ENCODE data around the gene ATP11B.
"Not testable (repeated sequence)": the region's sequence is repeated elsewhere in the genome, so short reads cannot be mapped to it uniquely, and the experiment has no call there.

Gene ATP11B

GRCh38 chr3:182861348-182861747, 68.0 kb downstream of the ATP11B start:
- no peak overlapping the region for H3K27ac ChIP-seq (ENCODE audit: low read depth, low read length)
- no peak overlapping the region for H3K4me3 ChIP-seq (ENCODE audit: low read depth in 1 of 2, low read length in 2 of 2)
- H3K4me1 ChIP-seq (ENCODE audit: insufficient read depth, low read length) = no peaks in the 10 kb centered on the region
- H3K9me3 ChIP-seq (ENCODE audit: low read length) = no peaks in the 10 kb centered on the region
- H3K27me3 ChIP-seq (ENCODE audit: control insufficient read depth in 1 of 2, insufficient read depth in 2 of 2, low read length in 2 of 2) = no peaks in the 10 kb centered on the region
- H3K36me3 ChIP-seq (ENCODE audit: insufficient read depth, low read length) = peaks cover 21% of the 10 kb centered on the region
- H3K9ac ChIP-seq (ENCODE audit: low read length) = no peak overlapping the region

- Histone ChIP-seq H3K4me1 (ENCODE audit: insufficient read depth, low read length) (no peaks in the 10 kb centered on the region), H3K27ac (ENCODE audit: low read depth, low read length) (no peak overlapping the region), H3K9me3 (ENCODE audit: low read length) (no peaks in the 10 kb centered on the region), H3K36me3 (ENCODE audit: insufficient read depth, low read length) (peaks cover 25% of the 10 kb centered on the region), H3K4me3 (ENCODE audit: low read depth in 1 of 2, low read length in 2 of 2) (no peak overlapping the region), H3K9ac (ENCODE audit: low read length) (no peak overlapping the region), H3K27me3 (ENCODE audit: control insufficient read depth in 1 of 2, insufficient read depth in 2 of 2, low read length in 2 of 2) (no peaks in the 10 kb centered on the region)
These were observed 69.0 kb downstream of the ATP11B start for GRCh38 chr3:182862159-182862860.

DNA sequence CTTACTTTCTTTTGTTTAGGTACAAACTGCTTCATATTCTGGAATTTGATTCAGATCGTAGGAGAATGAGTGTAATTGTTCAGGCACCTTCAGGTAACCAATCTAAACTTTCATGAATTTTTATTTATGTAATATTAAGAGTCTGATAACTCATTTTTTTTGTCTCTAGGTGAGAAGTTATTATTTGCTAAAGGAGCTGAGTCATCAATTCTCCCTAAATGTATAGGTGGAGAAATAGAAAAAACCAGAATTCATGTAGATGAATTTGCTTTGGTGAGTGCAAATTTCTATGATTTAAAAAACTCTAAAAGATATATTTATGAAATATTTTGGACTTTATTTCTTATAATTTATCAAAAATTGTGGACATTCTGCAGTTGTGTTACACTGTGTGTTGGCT, 75.8 kb downstream of the ATP11B start:
- no peaks in the 10 kb centered on the region for H3K27me3 ChIP-seq (ENCODE audit: control insufficient read depth in 1 of 2, insufficient read depth in 2 of 2, low read length in 2 of 2)
- H3K4me1 ChIP-seq (ENCODE audit: insufficient read depth, low read length) = no peaks in the 10 kb centered on the region
- no peak overlapping the region for H3K4me3 ChIP-seq (ENCODE audit: low read depth in 1 of 2, low read length in 2 of 2)
- peaks cover 30% of the 10 kb centered on the region for H3K36me3 ChIP-seq (ENCODE audit: insufficient read depth, low read length)
- no peaks in the 10 kb centered on the region for H3K9me3 ChIP-seq (ENCODE audit: low read length)
- H3K27ac ChIP-seq (ENCODE audit: low read depth, low read length) = no peak overlapping the region
- H3K9ac ChIP-seq (ENCODE audit: low read length) = no peak overlapping the region

- H3K4me3 ChIP-seq (ENCODE audit: low read depth in 1 of 2, low read length in 2 of 2); H3K27ac ChIP-seq (ENCODE audit: low read depth, low read length); H3K4me1 ChIP-seq (ENCODE audit: insufficient read depth, low read length); H3K9ac ChIP-seq (ENCODE audit: low read length); H3K9me3 ChIP-seq (ENCODE audit: low read length); H3K27me3 ChIP-seq (ENCODE audit: control insufficient read depth in 1 of 2, insufficient read depth in 2 of 2, low read length in 2 of 2): not testable (repeated sequence)
- H3K36me3 ChIP-seq (ENCODE audit: insufficient read depth, low read length) = peaks cover 36% of the 10 kb centered on the region
These were observed 77.6 kb downstream of the ATP11B start for GRCh38 chr3:182870917-182871316.

DNA sequence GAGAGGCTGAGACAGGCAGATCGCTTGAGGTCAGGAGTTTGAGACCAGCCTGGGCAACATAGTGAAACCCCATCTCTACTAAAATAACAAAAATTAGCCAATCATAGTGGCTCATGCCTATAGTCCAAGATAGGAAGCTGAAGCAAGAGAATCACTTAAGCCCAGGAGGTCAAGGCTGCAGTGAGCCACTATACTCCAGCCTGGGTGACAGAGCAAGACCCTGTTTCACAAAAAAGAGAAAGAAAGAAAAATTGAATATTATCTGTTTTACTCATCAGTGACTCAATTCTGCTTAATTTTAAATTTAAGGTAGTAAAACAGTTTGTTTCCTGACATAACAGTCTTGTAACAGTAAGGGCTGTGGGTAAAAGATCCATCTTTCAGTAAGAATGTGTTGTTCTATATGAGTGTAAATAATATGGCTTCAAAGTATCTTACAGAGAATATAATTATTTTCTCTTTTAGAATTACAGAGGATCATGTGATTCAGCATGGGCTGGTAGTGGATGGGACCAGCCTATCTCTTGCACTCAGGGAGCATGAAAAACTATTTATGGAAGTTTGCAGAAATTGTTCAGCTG, 85.8 kb downstream of the ATP11B start:
- Histone ChIP-seq H3K4me1 (ENCODE audit: insufficient read depth, low read length) (no peaks in the 10 kb centered on the region), H3K27me3 (ENCODE audit: control insufficient read depth in 1 of 2, insufficient read depth in 2 of 2, low read length in 2 of 2) (no peaks in the 10 kb centered on the region), H3K27ac (ENCODE audit: low read depth, low read length) (no peak overlapping the region), H3K9me3 (ENCODE audit: low read length) (no peaks in the 10 kb centered on the region), H3K36me3 (ENCODE audit: insufficient read depth, low read length) (peaks cover 25% of the 10 kb centered on the region), H3K9ac (ENCODE audit: low read length) (no peak overlapping the region), H3K4me3 (ENCODE audit: low read depth in 1 of 2, low read length in 2 of 2) (no peak overlapping the region)

DNA sequence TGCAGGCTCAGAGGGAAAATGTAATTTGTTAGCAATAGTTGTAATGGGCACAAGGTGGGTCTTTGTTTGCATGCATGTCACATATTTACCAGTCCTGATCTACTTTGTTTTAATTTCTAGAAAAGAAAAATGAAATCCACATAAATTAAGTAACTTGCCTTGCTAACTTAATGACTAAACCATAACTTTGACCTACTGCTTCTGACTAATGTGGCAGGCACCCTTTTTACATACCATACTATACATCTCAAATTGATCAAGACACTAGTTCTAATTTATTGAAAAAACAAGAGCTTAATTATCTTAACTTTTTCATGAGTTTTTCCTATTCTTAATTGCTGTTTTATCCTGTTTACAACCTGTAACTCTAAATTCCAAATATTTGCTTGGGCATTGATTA, 93.2 kb downstream of the ATP11B start:
- Histone ChIP-seq H3K27ac (ENCODE audit: low read depth, low read length) (no peak overlapping the region), H3K4me1 (ENCODE audit: insufficient read depth, low read length) (no peaks in the 10 kb centered on the region), H3K9ac (ENCODE audit: low read length) (no peak overlapping the region), H3K36me3 (ENCODE audit: insufficient read depth, low read length) (peaks cover 17% of the 10 kb centered on the region), H3K9me3 (ENCODE audit: low read length) (no peaks in the 10 kb centered on the region), H3K4me3 (ENCODE audit: low read depth in 1 of 2, low read length in 2 of 2) (no peak overlapping the region), H3K27me3 (ENCODE audit: control insufficient read depth in 1 of 2, insufficient read depth in 2 of 2, low read length in 2 of 2) (no peaks in the 10 kb centered on the region)

DNA sequence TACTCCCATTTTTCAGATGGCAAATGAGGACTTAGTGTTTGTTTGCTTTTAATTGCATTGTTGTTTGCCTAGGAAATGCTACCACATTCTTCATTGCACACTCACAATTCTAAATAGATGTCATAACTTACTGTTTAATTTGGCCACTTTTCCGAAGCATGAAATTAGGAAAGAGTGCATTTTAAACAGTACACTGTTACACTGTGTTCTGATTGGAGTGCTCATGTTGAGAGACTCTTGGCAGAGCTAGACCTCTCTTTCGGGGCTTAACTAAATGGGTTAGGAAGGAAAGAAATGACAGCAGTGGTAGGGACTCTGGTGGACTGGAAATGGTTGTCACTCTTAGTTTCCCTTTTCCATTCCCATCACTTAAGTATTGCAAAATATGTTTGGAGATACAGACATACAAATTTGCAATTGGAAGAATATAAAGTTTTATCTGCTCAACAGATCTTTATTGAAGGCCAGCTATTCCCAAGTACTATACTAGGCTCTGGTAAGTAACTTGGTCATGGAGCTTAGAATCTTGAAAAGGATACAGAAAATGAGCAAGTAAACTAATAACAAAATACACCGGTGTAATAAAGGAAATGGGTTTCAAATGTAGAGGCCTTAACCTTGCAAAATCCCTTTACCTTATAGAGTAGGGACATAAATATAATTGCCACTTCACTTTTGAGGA, 96.8 kb downstream of the ATP11B start:
- Histone ChIP-seq H3K4me1 (ENCODE audit: insufficient read depth, low read length) (no peaks in the 10 kb centered on the region), H3K36me3 (ENCODE audit: insufficient read depth, low read length) (peaks cover 27% of the 10 kb centered on the region), H3K9ac (ENCODE audit: low read length) (no peak overlapping the region), H3K9me3 (ENCODE audit: low read length) (no peaks in the 10 kb centered on the region), H3K4me3 (ENCODE audit: low read depth in 1 of 2, low read length in 2 of 2) (no peak overlapping the region), H3K27me3 (ENCODE audit: control insufficient read depth in 1 of 2, insufficient read depth in 2 of 2, low read length in 2 of 2) (no peaks in the 10 kb centered on the region), H3K27ac (ENCODE audit: low read depth, low read length) (no peak overlapping the region)

DNA sequence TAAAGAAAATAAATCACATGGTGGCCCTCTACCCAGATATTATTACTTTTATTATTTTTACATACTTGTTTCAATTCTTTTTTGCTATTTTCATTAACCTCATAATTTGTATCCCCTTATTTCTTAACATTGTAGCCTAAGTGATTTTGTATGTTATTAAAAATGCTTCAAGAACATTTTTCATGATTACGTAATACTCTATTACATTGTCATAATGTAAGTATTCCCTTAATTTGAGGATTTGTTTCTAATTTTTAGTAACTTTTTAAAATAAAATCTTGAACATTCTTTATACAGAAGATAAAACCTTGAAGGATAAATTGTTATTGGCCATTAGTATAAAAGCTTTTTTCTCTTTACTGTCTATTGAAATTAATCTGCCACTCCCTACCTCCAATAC, 98.1 kb downstream of the ATP11B start:
- Histone ChIP-seq H3K9ac (ENCODE audit: low read length) (no peak overlapping the region), H3K27ac (ENCODE audit: low read depth, low read length) (no peak overlapping the region), H3K4me1 (ENCODE audit: insufficient read depth, low read length) (no peaks in the 10 kb centered on the region), H3K36me3 (ENCODE audit: insufficient read depth, low read length) (peaks cover 27% of the 10 kb centered on the region), H3K9me3 (ENCODE audit: low read length) (no peaks in the 10 kb centered on the region), H3K27me3 (ENCODE audit: control insufficient read depth in 1 of 2, insufficient read depth in 2 of 2, low read length in 2 of 2) (no peaks in the 10 kb centered on the region), H3K4me3 (ENCODE audit: low read depth in 1 of 2, low read length in 2 of 2) (no peak overlapping the region)

- Histone ChIP-seq H3K27ac (ENCODE audit: low read depth, low read length) (no peak overlapping the region), H3K36me3 (ENCODE audit: insufficient read depth, low read length) (peaks cover 21% of the 10 kb centered on the region), H3K4me1 (ENCODE audit: insufficient read depth, low read length) (no peaks in the 10 kb centered on the region), H3K9ac (ENCODE audit: low read length) (no peak overlapping the region), H3K4me3 (ENCODE audit: low read depth in 1 of 2, low read length in 2 of 2) (no peak overlapping the region), H3K9me3 (ENCODE audit: low read length) (no peaks in the 10 kb centered on the region), H3K27me3 (ENCODE audit: control insufficient read depth in 1 of 2, insufficient read depth in 2 of 2, low read length in 2 of 2) (no peaks in the 10 kb centered on the region)
These were observed 98.9 kb downstream of the ATP11B start for GRCh38 chr3:182892226-182892625.

DNA sequence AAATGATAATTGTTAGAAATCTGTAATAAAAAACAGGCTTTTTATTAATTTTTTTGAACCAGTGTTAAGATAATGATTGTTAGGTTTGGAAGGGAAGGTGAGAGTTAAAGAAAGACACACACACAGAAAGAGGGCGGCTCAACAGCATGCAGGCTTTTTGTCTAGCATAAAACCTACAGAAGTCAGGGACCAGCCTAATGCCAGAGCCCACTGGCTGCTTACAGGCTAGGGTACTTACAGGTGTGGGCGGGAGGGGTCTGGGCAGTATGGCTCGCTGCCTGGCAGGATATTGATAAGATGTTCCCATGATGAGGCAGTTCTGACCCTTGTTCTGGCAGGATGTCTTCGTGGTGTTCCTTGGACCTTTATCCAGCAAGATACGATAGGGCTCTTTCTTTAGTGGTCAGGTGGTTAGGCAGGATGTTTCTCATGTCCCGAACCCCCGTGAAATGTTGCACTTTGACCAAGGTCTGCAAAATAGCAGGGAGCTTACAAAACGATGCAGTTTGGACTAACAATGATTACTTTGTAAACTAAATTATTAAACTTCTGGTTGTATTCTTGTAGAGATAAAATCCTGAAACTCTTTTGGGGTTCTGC, 102.3 kb downstream of the ATP11B start:
- no peak overlapping the region for H3K9ac ChIP-seq (ENCODE audit: low read length)
- H3K36me3 ChIP-seq (ENCODE audit: insufficient read depth, low read length) = peaks cover 25% of the 10 kb centered on the region
- H3K9me3 ChIP-seq (ENCODE audit: low read length) = no peaks in the 10 kb centered on the region
- no peaks in the 10 kb centered on the region for H3K4me1 ChIP-seq (ENCODE audit: insufficient read depth, low read length)
- H3K27ac ChIP-seq (ENCODE audit: low read depth, low read length) = no peak overlapping the region
- H3K4me3 ChIP-seq (ENCODE audit: low read depth in 1 of 2, low read length in 2 of 2) = no peak overlapping the region
- no peaks in the 10 kb centered on the region for H3K27me3 ChIP-seq (ENCODE audit: control insufficient read depth in 1 of 2, insufficient read depth in 2 of 2, low read length in 2 of 2)

DNA sequence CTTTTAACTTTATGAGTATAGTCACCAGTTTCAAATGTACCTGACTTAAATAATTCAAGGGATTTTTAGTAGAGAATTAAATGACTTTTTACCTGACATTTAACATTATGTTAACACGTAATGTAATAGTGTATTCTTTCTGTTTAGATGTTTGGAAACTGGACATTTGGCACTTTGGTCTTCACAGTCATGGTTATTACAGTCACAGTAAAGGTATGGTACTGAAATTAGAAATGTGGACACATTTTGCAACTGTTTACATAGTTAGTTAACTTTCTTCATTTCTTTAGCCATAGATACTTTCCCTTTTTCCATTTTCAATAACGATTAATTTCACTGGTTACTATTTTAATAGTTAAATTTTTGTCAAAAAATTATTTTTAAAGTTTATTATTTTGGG, 103.2 kb downstream of the ATP11B start:
- Histone ChIP-seq H3K9me3 (ENCODE audit: low read length) (no peaks in the 10 kb centered on the region), H3K9ac (ENCODE audit: low read length) (no peak overlapping the region), H3K4me3 (ENCODE audit: low read depth in 1 of 2, low read length in 2 of 2) (no peak overlapping the region), H3K27ac (ENCODE audit: low read depth, low read length) (no peak overlapping the region), H3K36me3 (ENCODE audit: insufficient read depth, low read length) (peaks cover 24% of the 10 kb centered on the region), H3K4me1 (ENCODE audit: insufficient read depth, low read length) (no peaks in the 10 kb centered on the region), H3K27me3 (ENCODE audit: control insufficient read depth in 1 of 2, insufficient read depth in 2 of 2, low read length in 2 of 2) (no peaks in the 10 kb centered on the region)
